ENCODE results near the gene C1GALT1.

DNA sequence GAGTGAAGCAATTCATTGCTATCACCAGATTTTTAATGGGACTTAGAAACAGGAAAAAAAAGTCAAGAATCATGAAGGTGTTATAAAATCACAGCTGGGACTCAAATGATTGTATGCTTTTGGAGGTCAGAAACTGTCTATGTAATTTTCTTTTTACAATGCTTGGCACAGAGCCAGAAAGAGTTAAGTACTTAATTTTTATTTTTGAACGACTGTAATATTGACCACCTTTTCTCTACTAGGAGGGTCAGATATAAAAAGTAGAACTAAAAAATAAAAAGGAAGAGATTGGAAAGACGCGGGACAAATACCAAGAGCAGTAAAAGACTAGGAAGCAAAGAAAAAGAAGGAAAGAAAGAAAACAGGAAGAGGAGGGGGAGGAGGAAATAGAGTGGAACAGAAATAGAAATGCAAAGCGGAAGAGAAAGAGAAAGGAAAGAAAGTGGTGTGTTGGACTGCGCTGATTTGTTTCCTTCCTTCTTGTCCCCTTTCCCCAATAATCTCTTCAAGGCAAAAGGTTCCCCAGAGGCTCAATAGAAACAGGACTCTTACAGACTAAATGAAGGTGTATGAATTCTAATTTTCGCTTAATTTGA is 23.2 kb upstream of the C1GALT1 start:
- no peak for TF ChIP-seq CTCF (tag by site-specific recombination; IDR thresholded peaks at IDR 0.05)
- no peak for TF ChIP-seq ZNF335 (tag by site-specific recombination; conservative IDR thresholded peaks at IDR 0.05)
- no peak for TF ChIP-seq ZNF121 (tag by site-specific recombination; IDR thresholded peaks at IDR 0.05)
- TF ChIP-seq, protein P1, sequence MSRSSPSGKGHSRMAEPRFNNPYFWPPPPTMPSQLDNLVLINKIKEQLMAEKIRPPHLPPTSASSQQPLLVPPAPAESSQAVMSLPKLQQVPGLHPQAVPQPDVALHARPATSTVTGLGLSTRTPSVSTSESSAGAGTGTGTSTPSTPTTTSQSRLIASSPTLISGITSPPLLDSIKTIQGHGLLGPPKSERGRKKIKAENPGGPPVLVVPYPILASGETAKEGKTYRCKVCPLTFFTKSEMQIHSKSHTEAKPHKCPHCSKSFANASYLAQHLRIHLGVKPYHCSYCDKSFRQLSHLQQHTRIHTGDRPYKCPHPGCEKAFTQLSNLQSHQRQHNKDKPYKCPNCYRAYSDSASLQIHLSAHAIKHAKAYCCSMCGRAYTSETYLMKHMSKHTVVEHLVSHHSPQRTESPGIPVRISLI (tag by site-specific recombination; IDR thresholded peaks at IDR 0.05), result no peak
- no peak for TF ChIP-seq ZNF223 (tag by site-specific recombination; IDR thresholded peaks at IDR 0.05)

Data from HEK293 (cell line).